GM10248 (cell line): ENCODE data around the gene PCDHGC5.

Experiments used
- CTCF ChIA-PET: fragments of 300-600 bp; sonication (Branson Sonifier 250); formaldehyde crosslinking; extraction: SDS; loops from one replicate; lab custom pipeline; 2021; ENCODE audit warnings: antibody characterized with exemption; lab: Yijun Ruan, JAX
- POLR2A ChIA-PET: fragments of 350-650 bp; sonication (Branson Sonifier 250); formaldehyde crosslinking; extraction: SDS; loops from one replicate; lab custom pipeline; 2020; ENCODE audit warnings: antibody characterized with exemption; lab: Yijun Ruan, JAX
- DNase-seq: peaks from one replicate; pipeline ENCODE4 v3.0.0; 2012; ENCODE audit errors: extremely low spot score
- CTCF ChIP-seq: IDR thresholded peaks from 2 replicates; pipeline ENCODE4 v1.5.1; 2012; ENCODE audit warnings: mild to moderate bottlenecking, low read depth; ENCODE audit errors: extremely low read depth, missing control alignments, control extremely low read depth

Gene PCDHGC5

GRCh38 chr5:141489841-141490240 is 960 bp downstream of the PCDHGC5 start:
- DNase-seq = no peak
- TF ChIP-seq CTCF = no peak
- CTCF ChIA-PET = interaction anchor here (0.9 to 2.1 kb wide), 2 partner anchors 22 to 23 kb away, joined by 3 to 9 read pairs; no protein-coding TSS in a partner anchor
- POLR2A ChIA-PET = no interaction called here

- DNase-seq = peak; percentile 7
- POLR2A ChIA-PET = no interaction called here
- TF ChIP-seq CTCF = no peak
- CTCF ChIA-PET = interaction anchor here (2.1 kb wide), 1 partner anchor 23 kb away, joined by 9 read pairs; no protein-coding TSS in a partner anchor
Measured at GRCh38 chr5:141490271-141490670, 1.4 kb downstream of the PCDHGC5 start.

- ChIA-PET CTCF (interaction anchor here (2.7 to 4.7 kb wide), 2 partner anchors 17 to 22 kb away, joined by 12 to 31 read pairs; no protein-coding TSS in a partner anchor), POLR2A (no interaction called here)
- peak; percentile 7 for DNase-seq
- no peak for TF ChIP-seq CTCF
Measured at GRCh38 chr5:141490771-141491170, 1.9 kb downstream of the PCDHGC5 start.

- no peak for DNase-seq
- POLR2A ChIA-PET = no interaction called here
- TF ChIP-seq CTCF = no peak
- CTCF ChIA-PET = interaction anchor here (1.7 to 4.7 kb wide), 8 partner anchors 11 to 73 kb away, joined by 3 to 31 read pairs (median 10); partner anchors contain the start of genes PCDHGA11 and PCDHGC3
Measured at GRCh38 chr5:141491323-141492167, 2.7 kb downstream of the PCDHGC5 start.

- ChIA-PET CTCF (interaction anchor here (0.8 to 4.7 kb wide), 14 partner anchors 8 to 79 kb away, joined by 3 to 31 read pairs (median 7); partner anchors contain the start of genes PCDHGA10, PCDHGA11, PCDHGB7 and PCDHGC3), POLR2A (no interaction called here)
- TF ChIP-seq CTCF = no peak
- peak; percentile 63 for DNase-seq
Measured at GRCh38 chr5:141492168-141492885, 3.4 kb downstream of the PCDHGC5 start.
